ENCODE data around the gene ARHGAP12. TPM values are rescaled to one million over a fixed set of nuclear protein-coding genes. Genes with fewer than 3 reads are reported as not detected.

Gene ARHGAP12
- total RNA-seq, 2 experiments from 2014 or later, result 40.3 to 41.1 TPM

- POLR2A ChIA-PET, result interaction anchor here (0.6 to 0.9 kb wide), 2 partner anchors 16 to 1089 kb away, joined by 3 read pairs; no protein-coding TSS in a partner anchor
- Mint-ChIP-seq H3K27ac (no peak overlapping the region), H3K4me1 (ENCODE audit: low read depth) (peaks cover 29% of the 10 kb centered on the region), H3K9me3 (no peaks in the 10 kb centered on the region), H3K4me3 (no peak overlapping the region), H3K27me3 (no peaks in the 10 kb centered on the region), H3K36me3 (ENCODE audit: low read depth) (peaks cover 60% of the 10 kb centered on the region)
- DNase-seq (no peak), ATAC-seq (ENCODE audit: poor library complexity) (no peak)
- no peaks in the 10 kb centered on the region for H3K27me3 ChIP-seq (ENCODE audit: control insufficient read depth in 1 of 2, insufficient read depth in 2 of 2, low read length in 2 of 2)
- intact Hi-C loops (cut with DNase I, micrococcal nuclease), result no loop called here
- H3K4me1 ChIP-seq (ENCODE audit: insufficient read depth, low read length), result no peaks in the 10 kb centered on the region
- no peak for TF ChIP-seq CTCF (IDR thresholded peaks at IDR 0.05)
- H3K27ac ChIP-seq (ENCODE audit: low read depth in 1 of 2, low read length in 2 of 2), result no peak overlapping the region
- H3K36me3 ChIP-seq (ENCODE audit: insufficient read depth, low read length), result no peaks in the 10 kb centered on the region
- CTCF ChIA-PET, result no interaction called here
- no peaks in the 10 kb centered on the region for H3K9me3 ChIP-seq (ENCODE audit: control insufficient read depth in 1 of 2, insufficient read depth in 1 of 2, low read length in 2 of 2)
- no peak overlapping the region for H3K4me3 ChIP-seq (ENCODE audit: low read length)
Measured at GRCh38 chr10:31832261-31832660, 96.4 kb downstream of the ARHGAP12 start.

GRCh38 chr10:31830887-31831286, 97.7 kb downstream of the ARHGAP12 start:
- peaks cover under 1% of the 10 kb centered on the region for H3K36me3 ChIP-seq (ENCODE audit: insufficient read depth, low read length)
- no peaks in the 10 kb centered on the region for H3K4me1 ChIP-seq (ENCODE audit: insufficient read depth, low read length)
- ATAC-seq (ENCODE audit: poor library complexity) (no peak), DNase-seq (no peak)
- ChIA-PET POLR2A (no interaction called here), CTCF (no interaction called here)
- Mint-ChIP-seq H3K9me3 (no peaks in the 10 kb centered on the region), H3K36me3 (ENCODE audit: low read depth) (peaks cover 65% of the 10 kb centered on the region), H3K27me3 (no peaks in the 10 kb centered on the region), H3K4me1 (ENCODE audit: low read depth) (peaks cover 29% of the 10 kb centered on the region), H3K4me3 (no peak overlapping the region), H3K27ac (no peak overlapping the region)
- no peak for TF ChIP-seq CTCF (IDR thresholded peaks at IDR 0.05)
- intact Hi-C loops (cut with DNase I, micrococcal nuclease), result no loop called here
- H3K27ac ChIP-seq (ENCODE audit: low read depth in 1 of 2, low read length in 2 of 2), result no peak overlapping the region
- H3K4me3 ChIP-seq (ENCODE audit: low read length), result no peak overlapping the region
- no peaks in the 10 kb centered on the region for H3K9me3 ChIP-seq (ENCODE audit: control insufficient read depth in 1 of 2, insufficient read depth in 1 of 2, low read length in 2 of 2)
- H3K27me3 ChIP-seq (ENCODE audit: control insufficient read depth in 1 of 2, insufficient read depth in 2 of 2, low read length in 2 of 2), result no peaks in the 10 kb centered on the region

GRCh38 chr10:31829776-31830175, 98.9 kb downstream of the ARHGAP12 start:
- Histone ChIP-seq H3K4me3 (ENCODE audit: low read length) (no peak overlapping the region), H3K36me3 (ENCODE audit: insufficient read depth, low read length) (peaks cover 6% of the 10 kb centered on the region), H3K9me3 (ENCODE audit: control insufficient read depth in 1 of 2, insufficient read depth in 1 of 2, low read length in 2 of 2) (no peaks in the 10 kb centered on the region), H3K4me1 (ENCODE audit: insufficient read depth, low read length) (no peaks in the 10 kb centered on the region), H3K27ac (ENCODE audit: low read depth in 1 of 2, low read length in 2 of 2) (no peak overlapping the region), H3K27me3 (ENCODE audit: control insufficient read depth in 1 of 2, insufficient read depth in 2 of 2, low read length in 2 of 2) (no peaks in the 10 kb centered on the region)
- Mint-ChIP-seq H3K27ac (no peak overlapping the region), H3K36me3 (ENCODE audit: low read depth) (peaks cover 74% of the 10 kb centered on the region), H3K27me3 (no peaks in the 10 kb centered on the region), H3K4me1 (ENCODE audit: low read depth) (peaks cover 29% of the 10 kb centered on the region), H3K4me3 (no peak overlapping the region), H3K9me3 (no peaks in the 10 kb centered on the region)
- DNase-seq (no peak), ATAC-seq (ENCODE audit: poor library complexity) (no peak)
- intact Hi-C loops (cut with DNase I, micrococcal nuclease), result no loop called here
- ChIA-PET POLR2A (no interaction called here), CTCF (no interaction called here)
- no peak for TF ChIP-seq CTCF (IDR thresholded peaks at IDR 0.05)
